ENCODE data around the gene RPRD1A. TPM values are rescaled to one million over a fixed set of nuclear protein-coding genes. Genes with fewer than 3 reads are reported as not detected.
A peak's percentile ranks its signal among the peaks of the same experiment; 100 is the strongest.

The RPRD1A gene
- total and polyA plus RNA-seq, 2 of the 4 experiments (the other 2 are of a cell fraction): 23.3 to 27.2 TPM

DNA sequence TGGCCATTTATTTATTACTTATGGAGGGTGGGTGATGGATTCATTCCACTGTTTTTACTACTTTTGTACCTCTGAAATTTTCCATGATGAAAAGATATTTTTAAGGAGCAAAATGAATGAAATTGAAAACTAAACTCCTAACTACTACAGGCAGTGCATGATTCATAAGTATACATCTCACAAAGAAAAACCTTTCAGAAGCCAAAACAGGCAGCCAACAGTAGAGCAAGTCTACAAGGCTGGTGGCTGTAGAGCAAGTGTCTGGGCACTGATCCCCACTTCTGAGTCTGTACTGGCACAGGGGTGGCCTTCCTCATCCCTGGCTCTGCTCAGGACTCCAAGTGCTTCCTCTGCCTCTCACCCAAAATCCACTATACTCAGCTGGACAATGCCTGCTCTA lies 103.0 kb downstream of the RPRD1A start:
- dilution Hi-C loops (cut with HindIII; ENCODE audit: low sequenced_read_pairs, unreplicated experiment): no loop called here
- H4K8ac ChIP-seq (ENCODE audit: low read depth in 2 of 2, low read length in 2 of 2): no peak overlapping the region
- ChIA-PET POLR2A (ENCODE audit: unreplicated experiment) (no interaction called here), CTCF (no interaction called here)
- H2BK120ac ChIP-seq (ENCODE audit: low read depth, low read length): no peak overlapping the region
- H3K27me3 ChIP-seq (ENCODE audit: control insufficient read depth, insufficient read depth, low read length): no peaks in the 10 kb centered on the region; the same call in 1 of the 2 replicates
- H4K91ac ChIP-seq (ENCODE audit: insufficient read depth, low read depth, low read length): no peak overlapping the region
- no peaks in the 10 kb centered on the region for H3K36me3 ChIP-seq (ENCODE audit: control insufficient read depth, insufficient read depth, low read length)
- intact Hi-C loops (cut with micrococcal nuclease): no loop called here
- no peak for ATAC-seq (ENCODE audit: low read depth)
- in situ Hi-C loops (cut with MboI; ENCODE audit: low sequenced_read_pairs): loop anchor here (25.0 kb wide), 2 partner anchors 577 to 727 kb away; partner anchors contain the start of genes ZNF396 and ZNF397
- H3K27ac ChIP-seq (ENCODE audit: insufficient read depth, low read length): no peak overlapping the region
- TF ChIP-seq ELK1 (IDR thresholded peaks at IDR 0.05; ENCODE audit: borderline replicate concordance, low read depth, low read length) (no peak), MAFK (IDR thresholded peaks at IDR 0.05; ENCODE audit: low read depth, low read length) (no peak), BHLHE40 (IDR thresholded peaks at IDR 0.05; ENCODE audit: low read depth, low read length) (no peak), FOS (IDR thresholded peaks at IDR 0.05; ENCODE audit: low read depth, low read length) (no peak), CHD1 (IDR thresholded peaks at IDR 0.05; ENCODE audit: low read depth, low read length) (no peak), POLR2A (IDR thresholded peaks at IDR 0.05; ENCODE audit: low read depth, low read length) (no peak), RCOR1 (IDR thresholded peaks at IDR 0.05; ENCODE audit: insufficient replicate concordance, low read length) (no peak), RAD21 (IDR thresholded peaks at IDR 0.05; ENCODE audit: low read length) (no peak), MXI1 (IDR thresholded peaks at IDR 0.05; ENCODE audit: borderline replicate concordance, low read depth, low read length) (no peak), MAZ (IDR thresholded peaks at IDR 0.05; ENCODE audit: borderline replicate concordance, low read depth, low read length) (no peak), NFE2L2 (IDR thresholded peaks at IDR 0.05; ENCODE audit: low read depth, low read length) (no peak), USF2 (IDR thresholded peaks at IDR 0.05; ENCODE audit: low read depth, low read length) (no peak), RFX5 (IDR thresholded peaks at IDR 0.05; ENCODE audit: low read depth, low read length) (no peak), CTCF (conservative IDR thresholded peaks at IDR 0.05; ENCODE audit: low read depth, low read length) (no peak), CEBPB (IDR thresholded peaks at IDR 0.05; ENCODE audit: low read depth, low read length) (no peak), SMC3 (IDR thresholded peaks at IDR 0.05; ENCODE audit: low read depth, low read length) (no peak)
- H3K4me1 ChIP-seq (ENCODE audit: control insufficient read depth, insufficient read depth, low read length): no peaks in the 10 kb centered on the region
- H3K4ac ChIP-seq (ENCODE audit: low read depth, low read length): no peak overlapping the region
- BruUV-seq (replicated peaks): no TSS peak
- H2AK5ac ChIP-seq (ENCODE audit: low read depth, low read length): no peak overlapping the region
- H3K9me1 ChIP-seq (ENCODE audit: insufficient read depth, low read length): no peaks in the 10 kb centered on the region
- H2AFZ ChIP-seq (replicated peaks; ENCODE audit: low read length, poor library complexity): no peak overlapping the region
- H3K56ac ChIP-seq (ENCODE audit: extremely low read depth, insufficient read depth, low read length): no peak overlapping the region
- no peaks in the 10 kb centered on the region for H4K20me1 ChIP-seq (ENCODE audit: insufficient read depth, low read length)
- H2BK20ac ChIP-seq (ENCODE audit: low read depth, low read length): no peak overlapping the region
- no peak overlapping the region for H3K9ac ChIP-seq (ENCODE audit: low read depth, low read length)
- peak overlapping the region; percentile 48 for H2AK9ac ChIP-seq (replicated peaks; ENCODE audit: low read depth, low read length, poor library complexity)
- no peak overlapping the region for H2BK5ac ChIP-seq (ENCODE audit: low read depth, low read length, poor library complexity, severe bottlenecking)
- no peak overlapping the region for H3K23ac ChIP-seq (ENCODE audit: low read depth, low read length)
- no peak overlapping the region for H2BK15ac ChIP-seq (ENCODE audit: low read depth, low read length)
- H3K14ac ChIP-seq (replicated peaks; ENCODE audit: low read depth, low read length): no peak overlapping the region
- H3K9me3 ChIP-seq (ENCODE audit: control insufficient read depth, insufficient read depth, low read length): no peaks in the 10 kb centered on the region
- no peaks in the 10 kb centered on the region for H3K79me1 ChIP-seq (ENCODE audit: low read depth in 1 of 2, low read length in 2 of 2)
- no peak overlapping the region for H3K18ac ChIP-seq (ENCODE audit: low read depth, low read length)
- H4K5ac ChIP-seq (ENCODE audit: low read depth, low read length): no peak overlapping the region
- no peak overlapping the region for H3K4me3 ChIP-seq (ENCODE audit: insufficient read depth, low read depth, low read length)
- DNase-seq: no peak
- H3K4me2 ChIP-seq (ENCODE audit: low read depth, low read length): no peak overlapping the region

Data from IMR-90 (cell line).